SH-SY5Y (cell line): ENCODE measurements around the gene TTBK1.

Source experiments
- GATA2 ChIP-seq: IDR thresholded peaks from 2 replicates; pipeline ENCODE4 v1.6.1; 2011; ENCODE audit warnings: mild to moderate bottlenecking, low read depth, low read length
- GATA3 ChIP-seq: IDR thresholded peaks from 2 replicates; pipeline ENCODE4 v1.6.1; 2011; ENCODE audit warnings: low read depth, mild to moderate bottlenecking, low read length, moderate library complexity

DNA sequence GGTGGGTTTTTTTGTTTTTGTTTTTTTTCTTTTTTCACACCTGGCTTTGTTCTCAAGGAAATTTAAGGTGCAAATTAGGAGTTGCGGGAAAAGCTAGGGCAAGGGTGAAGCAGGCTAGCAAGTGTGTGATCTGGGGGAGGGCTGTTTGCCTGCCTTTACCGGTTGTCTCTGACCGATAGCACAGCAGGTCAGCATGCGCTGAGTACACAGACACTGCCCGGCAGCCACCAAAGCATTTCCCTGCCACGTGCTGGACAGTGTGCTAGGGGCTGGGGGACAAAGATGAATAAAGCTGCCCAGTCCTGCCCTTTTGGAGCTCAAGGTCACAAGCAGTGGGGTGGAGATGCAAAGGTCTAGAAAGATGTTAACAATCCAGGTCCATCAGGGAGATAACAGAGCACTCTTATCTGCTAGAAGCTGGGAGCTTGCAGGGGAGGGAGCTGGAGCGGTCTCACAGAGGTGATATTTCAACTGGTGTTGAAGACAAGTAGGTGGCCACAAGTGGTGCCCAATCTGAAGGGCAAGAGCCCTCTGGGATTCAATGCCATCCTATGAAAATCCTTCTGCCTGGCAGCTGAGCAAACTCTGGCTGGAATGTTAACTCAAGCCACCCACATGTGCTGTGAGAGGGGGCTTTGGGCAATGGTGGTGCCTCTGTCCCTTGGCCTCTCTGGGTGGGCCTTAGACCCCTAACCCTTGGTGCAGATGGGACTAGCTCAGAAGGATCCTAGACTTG is 24.5 kb downstream of the TTBK1 start:
- TF ChIP-seq GATA2 (no peak), GATA3 (no peak)
